GM23248 (cell line): Measurements from ENCODE around the gene CHD1. TPM values are rescaled to one million over a fixed set of nuclear protein-coding genes. Genes with fewer than 3 reads are reported as not detected.

Experiments
- DNase-seq: peaks from one replicate; pipeline ENCODE4 v3.0.0-alpha.2; 2015
- H2AFZ ChIP-seq: fragments of 200-600 bp; sonication (generic); 2 replicates; pipeline ENCODE4 v1.6.1; 2016; ENCODE audit warnings: antibody characterized with exemption
- H3F3A ChIP-seq: fragments of 200-600 bp; sonication (generic); 2 replicates; pipeline ENCODE4 v1.6.1; 2016; ENCODE audit warnings: mild to moderate bottlenecking, antibody characterized with exemption, mixed run types; ENCODE audit not compliant: insufficient read depth
- H3K27ac ChIP-seq: fragments of 200-600 bp; sonication (generic); 2 replicates; pipeline ENCODE4 v1.5.1; 2016; ENCODE audit warnings: mild to moderate bottlenecking
- H3K27me3 ChIP-seq: fragments of 200-600 bp; sonication (generic); replicated peaks from 2 replicates; pipeline ENCODE4 v1.6.1; 2016; ENCODE audit warnings: mild to moderate bottlenecking; ENCODE audit not compliant: insufficient read depth
- H3K36me3 ChIP-seq: fragments of 200-600 bp; sonication (generic); 2 replicates; pipeline ENCODE4 v1.6.1; 2016; ENCODE audit warnings: low read depth, mild to moderate bottlenecking
- H3K4me1 ChIP-seq: fragments of 200-600 bp; sonication (generic); 2 replicates; pipeline ENCODE4 v1.6.1; 2016; ENCODE audit warnings: mild to moderate bottlenecking; ENCODE audit not compliant: insufficient read depth
- H3K4me2 ChIP-seq: fragments of 200-600 bp; sonication (generic); one replicate; pipeline ENCODE4 v1.6.1; 2016; ENCODE audit warnings: mild to moderate bottlenecking; ENCODE audit not compliant: unreplicated experiment
- H3K4me3 ChIP-seq: fragments of 200-600 bp; sonication (generic); 2 replicates; pipeline ENCODE4 v1.5.1; 2016; ENCODE audit warnings: mild to moderate bottlenecking
- H3K79me2 ChIP-seq: fragments of 200-600 bp; sonication (generic); 2 replicates; pipeline ENCODE4 v1.6.1; 2016; ENCODE audit warnings: mild to moderate bottlenecking; ENCODE audit not compliant: insufficient read depth
- H3K9ac ChIP-seq: fragments of 200-600 bp; sonication (generic); 2 replicates; pipeline ENCODE4 v1.6.1; 2016; ENCODE audit warnings: mild to moderate bottlenecking
- H3K9me2 ChIP-seq: fragments of 200-600 bp; sonication (generic); 2 replicates; pipeline ENCODE4 v1.6.1; 2016; ENCODE audit warnings: mixed run types, mild to moderate bottlenecking, moderate library complexity; ENCODE audit not compliant: insufficient read depth
- H3K9me3 ChIP-seq: fragments of 200-600 bp; sonication (generic); one replicate; pipeline ENCODE4 v1.6.1; 2017; ENCODE audit warnings: low read depth
- H4K20me1 ChIP-seq: fragments of 200-600 bp; sonication (generic); 2 replicates; pipeline ENCODE4 v1.6.0; 2016; ENCODE audit not compliant: insufficient read depth
- EZH2 ChIP-seq: fragments of 200-600 bp; sonication (generic); IDR thresholded peaks from 2 replicates; pipeline ENCODE4 v1.6.1; 2018; ENCODE audit warnings: antibody characterized with exemption, mild to moderate bottlenecking; ENCODE audit not compliant: insufficient read depth, poor library complexity, severe bottlenecking
- EZH2phosphoT487 ChIP-seq: fragments of 200-600 bp; sonication (generic); IDR thresholded peaks from 2 replicates; pipeline ENCODE4 v1.6.1; 2018; ENCODE audit warnings: antibody characterized with exemption, moderate library complexity, mild to moderate bottlenecking, low read depth; ENCODE audit not compliant: insufficient read depth
- WGBS, 2 experiments: methylation state at CpG; one replicate each; pipeline ENCODE4 v1.1.6; 2015 to 2017; ENCODE audit warnings: low lambda C conversion rate in 2 of 2, low coverage in 1 of 2; ENCODE audit errors: missing lambda C conversion rate in 2 of 2; 5-methylcytosine and 5-hydroxymethylcytosine counted together
- in situ Hi-C: fragments of 300-500 bp; cut with MboI; formaldehyde crosslinking; loops from 2 replicates; pipeline ENCODE4 v1.15.0; 2020
- polyA plus RNA-seq: library from polyadenylated mRNA; unstranded; fragments of >200 nt; fragmentation: Nextera tagmentation; extraction: Ambion mirVana; gene quantifications from 2 replicates; pipeline ENCODE4 v1.2.1, GENCODE V29; 2016
- total RNA-seq: library from RNA; depleted of rRNA; stranded (reverse); fragments of >200 nt; shearing (Covaris generic); gene quantifications from 2 replicates; pipeline ENCODE4 v1.2.3, GENCODE V29; 2014

CHD1 gene
- total and polyA plus RNA-seq, 2 experiments from 2014 or later, result 11.1 to 28.1 TPM

GRCh38 chr5:98927989-98928872 is 576 bp downstream of the CHD1 start:
- peak overlapping the region; percentile 100 for H3K9ac ChIP-seq
- peak overlapping the region; percentile 54 for H2AFZ ChIP-seq
- in situ Hi-C loops, result no loop called here
- peaks cover 83% of the 10 kb centered on the region for H3K79me2 ChIP-seq
- H3K4me3 ChIP-seq, result peak overlapping the region; percentile 92
- no peaks in the 10 kb centered on the region for H3K9me2 ChIP-seq
- H3K9me3 ChIP-seq, result no peaks in the 10 kb centered on the region
- H3K27me3 ChIP-seq, result no peaks in the 10 kb centered on the region
- TF ChIP-seq EZH2phosphoT487 (no peak), EZH2 (no peak)
- WGBS, 2 experiments, result 0 to 1% methylated on average over 51 to 81 of the region's 106 CpGs
- peaks cover 25% of the 10 kb centered on the region for H3K36me3 ChIP-seq
- peak overlapping the region; percentile 98 for H3K4me2 ChIP-seq
- DNase-seq, result peak; percentile 82
- peak overlapping the region; percentile 100 for H3K27ac ChIP-seq
- H4K20me1 ChIP-seq, result peaks cover 13% of the 10 kb centered on the region; the same call in 1 of the 2 replicates
- peaks cover 39% of the 10 kb centered on the region for H3F3A ChIP-seq
- peaks cover 30% of the 10 kb centered on the region for H3K4me1 ChIP-seq

GRCh38 chr5:98927242-98927988 is 1.4 kb downstream of the CHD1 start:
- in situ Hi-C loops, result no loop called here
- peak; percentile 82 for DNase-seq
- Histone ChIP-seq H3K36me3 (peaks cover 32% of the 10 kb centered on the region), H3K27ac (peak overlapping the region; percentile 100), H4K20me1 (peaks cover 13% of the 10 kb centered on the region; the same call in 1 of the 2 replicates), H3K79me2 (peaks cover 83% of the 10 kb centered on the region), H3K4me3 (peak overlapping the region; percentile 92), H3F3A (peaks cover 31% of the 10 kb centered on the region), H3K27me3 (no peaks in the 10 kb centered on the region), H3K4me2 (peak overlapping the region; percentile 98), H2AFZ (peak overlapping the region; percentile 45), H3K4me1 (peaks cover 30% of the 10 kb centered on the region), H3K9me2 (no peaks in the 10 kb centered on the region), H3K9ac (peak overlapping the region; percentile 100), H3K9me3 (no peaks in the 10 kb centered on the region)
- WGBS, 2 experiments, result 2 to 3% methylated on average over 14 of the region's 14 CpGs
- no peak for TF ChIP-seq EZH2phosphoT487
- TF ChIP-seq EZH2, result no peak

- H3K4me2 ChIP-seq, result no peak overlapping the region
- H3K27me3 ChIP-seq, result no peaks in the 10 kb centered on the region
- WGBS, 2 experiments, result 86 to 88% methylated on average over 3 of the region's 3 CpGs
- DNase-seq, result no peak
- TF ChIP-seq EZH2phosphoT487 (no peak), EZH2 (no peak)
- H3K4me1 ChIP-seq, result peaks cover 19% of the 10 kb centered on the region
- no peak overlapping the region for H3K27ac ChIP-seq
- H2AFZ ChIP-seq, result no peak overlapping the region
- no peaks in the 10 kb centered on the region for H3K9me3 ChIP-seq
- H3K79me2 ChIP-seq, result peaks cover 89% of the 10 kb centered on the region
- H4K20me1 ChIP-seq, result peaks cover 9% of the 10 kb centered on the region; the same call in 1 of the 2 replicates
- in situ Hi-C loops, result no loop called here
- no peak overlapping the region for H3K9ac ChIP-seq
- H3K36me3 ChIP-seq, result peaks cover 50% of the 10 kb centered on the region
- H3F3A ChIP-seq, result peaks cover 23% of the 10 kb centered on the region
- no peaks in the 10 kb centered on the region for H3K9me2 ChIP-seq
- H3K4me3 ChIP-seq, result no peak overlapping the region
These were observed 4.8 kb downstream of the CHD1 start for GRCh38 chr5:98923966-98924365.

GRCh38 chr5:98921947-98922505 is 6.8 kb downstream of the CHD1 start:
- no peaks in the 10 kb centered on the region for H3K9me2 ChIP-seq
- no peak overlapping the region for H3K27ac ChIP-seq
- H3K27me3 ChIP-seq, result no peaks in the 10 kb centered on the region
- H3K9me3 ChIP-seq, result no peaks in the 10 kb centered on the region
- H3F3A ChIP-seq, result peaks cover 15% of the 10 kb centered on the region
- H3K4me1 ChIP-seq, result peaks cover 19% of the 10 kb centered on the region
- no peak overlapping the region for H3K9ac ChIP-seq
- H4K20me1 ChIP-seq, result peaks cover 9% of the 10 kb centered on the region; the same call in 1 of the 2 replicates
- no peak for TF ChIP-seq EZH2
- no peak for TF ChIP-seq EZH2phosphoT487
- WGBS, 2 experiments, result 86 to 91% methylated on average over 4 of the region's 4 CpGs
- in situ Hi-C loops, result no loop called here
- H3K4me3 ChIP-seq, result no peak overlapping the region
- peaks cover 53% of the 10 kb centered on the region for H3K36me3 ChIP-seq
- DNase-seq, result no peak
- H3K79me2 ChIP-seq, result peaks cover 100% of the 10 kb centered on the region
- H3K4me2 ChIP-seq, result no peak overlapping the region
- H2AFZ ChIP-seq, result no peak overlapping the region
